DLD1 (cell line): ENCODE results near the gene IFT43.

ENCODE experiments used
- in situ Hi-C: cut with HindIII; loops from 2 replicates; pipeline ENCODE4 v1.10.0; 2017; ENCODE audit warnings: low sequenced_read_pairs

IFT43 gene

DNA sequence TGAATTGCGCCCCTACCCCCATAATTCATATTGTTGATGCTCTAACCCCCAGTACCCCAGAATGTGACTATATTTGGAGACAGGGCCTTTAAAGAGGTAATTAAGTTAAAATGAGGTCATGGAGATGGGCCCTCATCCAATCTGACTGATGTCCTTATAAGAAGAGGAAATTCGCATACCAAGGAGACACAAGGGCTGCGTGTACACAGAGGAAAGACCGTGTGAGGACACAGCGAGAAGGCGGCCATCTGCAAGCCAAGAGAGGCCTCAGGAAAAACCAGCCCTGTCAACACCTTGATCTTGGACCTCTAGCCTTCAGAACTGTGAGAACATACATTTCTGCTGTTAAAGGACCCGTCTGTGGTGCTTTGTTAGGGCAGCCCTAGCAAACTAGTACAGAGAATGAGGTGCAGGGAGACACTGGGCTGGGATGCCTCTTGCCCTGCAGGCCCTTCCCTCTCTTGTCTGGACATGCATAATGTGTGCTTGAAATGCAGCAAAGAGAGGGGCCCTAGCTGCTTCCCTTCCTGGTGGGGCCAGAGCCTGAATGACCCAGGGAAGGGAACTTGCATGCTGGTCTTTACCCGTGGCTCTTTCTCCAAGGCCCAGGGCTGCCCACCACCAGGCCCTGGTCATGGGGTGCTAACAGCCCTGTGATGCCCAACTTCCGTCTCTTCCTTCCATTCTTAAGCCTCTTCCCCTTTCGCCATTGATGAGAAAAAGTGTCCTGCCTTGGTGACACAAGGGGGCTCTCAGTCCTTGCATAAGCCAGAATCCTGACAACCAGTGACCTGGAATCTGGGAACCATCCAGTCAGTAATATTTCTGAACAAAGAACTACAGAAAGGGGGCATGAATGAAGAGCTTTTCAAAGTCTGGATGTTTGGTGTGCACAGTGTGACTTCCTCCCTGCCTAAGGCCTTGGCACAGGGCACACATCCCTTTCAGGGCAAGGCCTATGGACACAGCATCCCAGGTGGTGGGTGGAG lies 116.1 kb downstream of the IFT43 start:
- in situ Hi-C loops, result no loop called here

DNA sequence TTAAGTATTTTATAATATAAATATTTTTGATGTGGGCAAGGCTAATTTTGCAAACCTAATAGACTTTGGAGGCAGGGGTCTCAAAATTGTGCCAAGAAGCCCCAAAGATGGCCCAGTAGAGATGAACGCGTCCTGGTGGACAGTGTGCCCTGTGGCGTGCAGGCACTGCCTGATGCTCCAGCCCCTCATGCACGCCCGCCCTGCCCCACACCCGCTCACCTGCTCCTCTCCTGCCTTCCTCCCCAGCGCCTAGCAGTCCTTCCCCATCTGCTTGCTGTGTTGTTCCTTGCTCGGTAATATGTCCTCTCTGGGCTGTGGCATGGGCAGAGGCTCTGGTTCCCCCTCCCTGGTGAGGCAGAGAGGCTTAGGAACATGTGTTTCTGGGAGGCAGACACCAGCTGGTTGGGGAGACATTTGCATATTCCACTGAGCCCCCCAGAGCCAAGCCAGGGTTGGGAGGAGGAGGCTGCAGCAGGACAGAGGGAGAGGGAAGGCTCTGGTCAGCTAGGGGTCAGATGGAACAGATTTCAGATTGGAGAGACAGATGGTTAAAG lies 119.3 kb downstream of the IFT43 start:
- in situ Hi-C loops, result no loop called here

DNA sequence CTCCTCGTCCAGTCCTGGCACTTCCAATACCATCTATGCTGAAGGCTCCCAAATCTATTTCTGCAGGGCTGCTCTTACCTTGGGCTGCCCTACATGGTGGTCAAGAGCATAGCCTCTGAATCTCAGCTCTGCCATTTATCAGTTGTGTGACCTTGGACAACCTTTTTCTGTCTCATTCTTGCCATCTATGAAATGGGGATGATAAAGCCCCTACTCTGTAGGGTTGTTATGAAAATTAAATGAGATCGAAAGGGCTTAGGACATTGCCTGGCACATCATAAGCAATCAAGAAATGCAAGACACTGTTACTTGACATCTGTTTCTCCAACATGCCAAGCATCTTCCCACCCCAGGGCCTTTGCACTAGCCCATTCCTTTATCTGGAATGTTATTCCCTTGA lies 120.6 kb downstream of the IFT43 start:
- in situ Hi-C loops, result no loop called here

DNA sequence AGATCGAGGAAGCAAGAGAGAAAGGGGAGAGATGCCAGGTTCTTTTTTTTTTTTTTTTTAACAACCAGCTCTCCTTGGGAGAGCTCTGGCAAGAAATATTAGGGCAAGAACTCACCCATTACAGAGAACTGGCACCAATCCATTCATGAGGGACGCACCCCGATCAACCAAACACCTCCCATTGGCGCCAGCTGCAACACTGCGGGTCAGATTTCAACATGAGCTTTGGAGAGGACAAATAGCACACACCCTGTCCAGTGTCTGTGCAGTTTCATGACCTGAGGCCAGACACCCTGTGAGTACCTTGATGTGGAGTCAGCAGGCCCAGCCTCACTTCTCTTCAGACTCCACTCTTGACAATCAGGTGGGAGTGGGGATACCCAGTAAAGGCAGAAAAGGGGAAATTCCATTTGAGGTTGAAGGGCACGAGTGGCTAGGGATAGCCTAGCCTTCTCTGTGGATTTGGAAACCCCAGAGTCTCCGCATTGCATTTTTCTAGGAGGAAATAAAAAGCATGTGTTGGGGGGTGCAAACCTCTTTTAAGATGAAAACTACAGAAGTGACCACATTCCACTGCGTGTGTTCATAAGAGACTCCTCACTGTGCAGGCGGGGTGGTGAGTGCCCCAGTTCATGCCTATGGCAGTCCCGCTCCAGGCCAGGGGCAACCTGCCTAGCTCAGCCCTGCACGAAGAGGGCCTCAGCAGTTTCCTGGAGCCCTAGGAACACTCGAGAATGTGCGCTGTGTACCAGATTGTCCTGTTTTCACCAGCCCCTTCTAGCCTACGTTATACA lies 123.7 kb downstream of the IFT43 start:
- in situ Hi-C loops, result no loop called here

DNA sequence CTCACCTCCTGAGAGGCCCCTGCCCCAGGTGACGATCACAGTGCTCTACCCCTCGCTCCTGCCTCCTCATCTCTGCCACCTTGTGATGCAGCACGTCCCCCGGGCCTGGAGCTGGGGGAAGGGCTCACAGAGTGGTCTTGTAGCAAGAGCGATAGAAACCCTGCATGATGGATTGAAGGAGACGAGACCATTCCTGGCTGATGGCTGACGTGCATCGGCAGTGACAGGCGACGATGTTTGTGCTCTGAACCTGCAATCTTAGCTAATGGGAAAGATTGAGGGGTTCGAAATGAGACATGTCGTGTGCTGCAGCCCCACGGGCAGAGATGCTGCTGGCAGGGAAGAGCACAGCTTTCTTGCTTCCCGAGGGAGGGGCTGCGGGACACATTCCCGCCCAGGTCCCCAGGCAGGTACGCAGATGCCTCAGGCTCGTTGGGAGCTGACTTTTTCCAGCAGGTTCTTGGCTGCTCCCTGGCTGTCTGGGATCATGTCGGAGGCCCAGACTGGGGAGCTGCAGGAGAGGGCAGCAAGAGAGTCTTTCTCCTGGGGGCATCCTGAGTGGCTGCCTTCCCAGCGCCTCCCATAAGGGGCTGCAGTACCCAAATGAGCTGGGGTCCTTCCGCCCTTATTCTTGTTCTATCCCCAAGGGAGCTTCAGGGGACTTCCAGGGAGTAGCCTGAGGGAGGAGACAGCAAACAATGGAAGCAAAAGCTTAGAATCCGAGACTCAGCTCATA lies 127.5 kb downstream of the IFT43 start:
- in situ Hi-C loops, result no loop called here

DNA sequence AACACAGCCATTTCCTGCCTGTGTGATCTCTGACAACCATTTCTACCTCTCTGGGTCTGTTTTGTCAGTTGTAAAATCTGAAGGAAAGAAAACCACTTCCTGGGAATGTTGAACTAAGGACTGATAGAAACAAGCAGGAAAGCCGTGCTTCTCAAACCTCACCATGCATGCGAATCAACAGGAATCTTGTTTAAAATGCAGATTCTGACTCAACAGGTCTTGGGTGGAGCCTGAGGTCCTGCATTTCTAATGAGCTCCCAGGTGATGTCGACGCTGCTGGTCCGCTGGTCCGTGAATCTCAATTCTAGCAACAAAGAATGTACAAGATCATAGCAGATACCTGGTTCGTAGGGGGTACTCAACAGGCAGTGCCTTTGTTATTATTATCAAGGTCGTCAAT lies 128.1 kb downstream of the IFT43 start:
- in situ Hi-C loops, result no loop called here

DNA sequence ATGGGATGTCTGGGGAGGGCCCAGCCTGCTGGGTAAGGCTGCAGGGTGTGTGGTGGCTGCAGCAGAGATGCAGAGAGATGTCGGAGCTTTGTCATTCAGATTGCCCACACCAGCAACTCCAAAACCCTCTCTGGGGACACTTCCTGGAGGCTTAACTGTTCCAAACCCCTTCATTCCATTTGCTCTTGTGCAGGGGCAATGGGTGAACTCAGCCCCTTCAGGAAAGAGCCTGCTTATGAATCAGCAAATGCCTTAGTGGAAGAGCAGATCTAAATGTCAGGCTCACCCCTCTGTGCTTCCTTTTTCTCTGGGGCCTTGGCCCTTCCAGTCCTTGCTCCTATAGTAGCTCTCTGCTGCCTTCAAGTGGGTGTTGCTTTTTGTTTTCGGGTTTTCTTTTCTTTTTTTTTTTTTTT lies 129.5 kb downstream of the IFT43 start:
- in situ Hi-C loops, result no loop called here

DNA sequence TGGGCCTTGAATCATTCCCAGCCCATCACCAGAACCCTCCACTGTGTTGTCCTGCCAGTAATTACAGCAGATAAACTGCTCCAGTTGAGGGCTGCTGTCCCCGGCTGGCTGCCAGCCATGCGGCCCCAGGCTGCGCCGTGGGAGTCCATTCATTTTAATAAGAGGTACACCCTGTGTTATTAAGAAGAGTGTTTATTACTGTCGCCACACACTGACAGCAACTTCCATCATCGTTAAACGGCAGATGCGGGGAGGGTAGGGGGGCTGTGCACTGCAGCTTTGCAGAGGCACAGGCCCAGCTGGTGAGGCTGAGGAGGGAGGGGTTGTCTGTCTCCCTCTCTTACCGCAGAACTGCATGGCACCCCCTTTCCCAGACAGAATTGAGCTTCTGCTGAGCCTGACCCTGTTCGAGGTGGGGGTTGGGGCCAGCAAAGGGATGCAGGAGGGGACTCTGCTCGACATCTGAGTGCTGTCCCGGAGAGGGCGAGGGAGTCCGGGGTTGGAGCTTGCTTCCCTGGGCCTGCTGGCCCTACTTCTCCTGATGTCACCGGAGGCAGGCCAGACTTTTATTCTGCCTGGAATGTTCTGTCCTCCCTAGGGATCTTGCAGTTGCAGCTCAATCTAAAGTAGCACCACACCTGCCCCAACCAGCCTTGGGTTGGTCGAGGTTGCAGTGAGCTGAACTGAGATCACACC lies 132.4 kb downstream of the IFT43 start:
- in situ Hi-C loops, result no loop called here

DNA sequence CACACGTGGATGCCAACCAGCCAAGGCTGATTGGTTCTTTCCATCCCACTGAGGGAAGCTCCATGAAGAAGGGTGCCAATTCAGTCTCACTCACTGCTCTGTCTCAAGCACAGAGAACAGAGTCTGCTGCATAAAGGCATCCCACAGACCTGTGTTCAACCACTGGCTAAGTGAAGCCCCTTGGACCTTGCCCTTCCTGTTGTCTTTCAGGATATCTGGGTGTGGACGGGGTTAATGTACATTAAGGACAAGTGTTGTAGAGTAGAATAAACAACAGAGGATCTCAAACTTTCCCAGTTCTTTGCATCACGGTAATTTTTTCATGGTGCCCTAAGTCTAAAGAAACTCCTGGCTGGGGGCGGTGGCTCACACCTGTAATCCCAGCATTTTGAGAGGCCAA lies 133.0 kb downstream of the IFT43 start:
- in situ Hi-C loops, result no loop called here

DNA sequence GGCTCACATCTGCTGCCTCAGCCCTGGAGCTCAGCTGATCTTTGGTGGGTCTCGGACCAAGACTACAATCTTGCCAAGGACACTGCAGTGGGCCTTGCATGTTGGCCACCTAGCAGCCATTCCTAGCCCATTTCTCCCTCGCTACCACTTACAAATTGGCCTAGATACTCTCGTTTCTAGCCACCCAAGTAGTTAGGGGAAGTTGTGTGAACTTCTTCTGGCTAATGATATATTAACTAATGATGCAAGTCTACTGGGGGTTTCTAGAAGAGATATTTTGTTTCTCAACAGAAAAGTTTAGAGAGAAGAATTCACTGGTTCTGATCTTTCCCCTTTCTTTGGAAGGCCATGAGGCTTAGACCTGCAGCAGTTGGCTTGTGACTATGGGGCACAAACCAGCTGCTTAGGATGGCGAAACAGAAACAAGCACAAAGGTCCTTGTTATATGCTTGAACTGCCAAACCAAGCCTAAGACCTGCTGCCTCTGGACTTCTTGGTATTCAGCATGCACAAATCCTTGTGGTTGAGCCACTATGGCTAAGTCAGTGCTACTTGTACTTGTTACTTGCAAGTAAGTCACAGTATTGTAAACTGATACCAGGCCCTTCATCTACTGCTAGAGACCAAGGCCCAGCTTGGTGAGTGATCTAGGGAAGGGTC lies 135.7 kb downstream of the IFT43 start:
- in situ Hi-C loops, result no loop called here

DNA sequence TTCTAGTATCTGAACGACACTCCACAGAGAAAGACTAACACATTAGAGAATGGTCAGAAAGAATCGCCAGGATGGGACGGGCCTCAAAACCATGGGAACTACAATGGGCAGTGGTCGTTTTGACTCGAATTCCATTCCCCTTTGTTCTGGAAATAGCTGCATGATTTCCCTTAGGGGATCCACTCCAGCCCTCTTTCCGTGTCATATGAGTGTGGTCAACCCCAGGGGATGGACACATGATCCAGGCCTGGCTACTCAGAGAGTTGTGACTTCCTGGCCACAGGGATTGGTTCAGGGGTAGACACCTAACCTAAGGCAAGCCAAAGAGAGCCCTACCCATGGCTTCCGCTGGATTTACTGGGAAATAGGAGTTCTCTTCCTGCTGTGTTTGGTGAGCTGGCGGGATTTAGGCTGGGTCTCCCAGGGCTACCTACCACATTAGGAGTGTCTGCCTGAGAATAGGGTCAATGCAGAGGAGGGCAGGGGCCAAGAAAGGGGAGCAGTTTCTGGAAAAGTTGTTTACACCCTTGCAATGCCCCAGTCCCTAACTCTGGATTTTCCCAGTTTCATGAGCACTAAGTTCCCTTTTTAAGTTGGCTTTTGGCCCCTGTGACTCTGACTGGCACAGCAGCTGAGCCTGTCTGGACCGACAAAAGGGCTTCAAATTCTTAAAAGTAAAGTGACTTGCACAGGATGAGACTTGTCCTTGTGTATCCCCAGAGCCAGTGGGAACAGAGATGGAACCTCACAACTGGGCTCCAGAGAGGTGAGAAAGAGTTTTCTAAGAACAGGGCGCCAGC lies 138.1 kb downstream of the IFT43 start:
- in situ Hi-C loops, result no loop called here

DNA sequence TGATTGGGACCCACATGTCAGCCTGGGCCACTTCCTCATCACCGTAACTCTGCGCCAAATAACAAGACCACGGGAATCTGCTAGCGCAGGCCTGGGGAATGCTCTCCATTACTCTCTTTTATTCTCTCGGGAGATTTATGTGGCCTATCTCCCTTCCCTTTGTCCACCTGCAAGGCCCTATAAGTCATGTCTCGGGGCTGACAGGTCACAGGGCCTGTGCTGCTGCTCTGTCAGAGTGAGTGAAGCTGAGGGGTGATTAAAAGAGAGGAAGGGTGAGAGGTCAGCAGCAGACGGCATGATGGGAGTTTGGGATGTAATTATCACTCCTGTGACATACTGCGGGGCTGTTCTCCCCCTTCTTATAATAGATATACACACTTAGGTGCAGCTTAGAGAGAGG lies 139.9 kb downstream of the IFT43 start:
- in situ Hi-C loops, result no loop called here

DNA sequence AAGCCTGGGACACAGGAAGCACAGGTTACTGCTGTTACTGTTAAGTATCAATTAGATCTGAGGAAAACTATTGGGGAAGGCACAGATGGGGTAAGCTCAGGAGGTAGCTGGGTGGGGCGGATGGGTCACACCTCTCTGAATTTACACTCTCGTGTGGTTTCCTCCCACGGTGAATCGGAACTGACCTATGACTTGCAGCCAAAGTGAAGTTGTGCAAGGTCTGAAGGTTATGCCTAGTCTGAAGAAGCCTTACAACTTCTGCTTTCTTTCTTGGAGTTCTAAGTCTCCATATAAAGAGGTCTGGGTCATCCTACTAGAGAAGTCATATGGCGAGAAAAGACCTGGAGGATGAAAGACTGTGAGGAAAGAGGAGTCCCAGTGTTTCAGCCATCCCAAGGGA lies 140.5 kb downstream of the IFT43 start:
- in situ Hi-C loops, result no loop called here

DNA sequence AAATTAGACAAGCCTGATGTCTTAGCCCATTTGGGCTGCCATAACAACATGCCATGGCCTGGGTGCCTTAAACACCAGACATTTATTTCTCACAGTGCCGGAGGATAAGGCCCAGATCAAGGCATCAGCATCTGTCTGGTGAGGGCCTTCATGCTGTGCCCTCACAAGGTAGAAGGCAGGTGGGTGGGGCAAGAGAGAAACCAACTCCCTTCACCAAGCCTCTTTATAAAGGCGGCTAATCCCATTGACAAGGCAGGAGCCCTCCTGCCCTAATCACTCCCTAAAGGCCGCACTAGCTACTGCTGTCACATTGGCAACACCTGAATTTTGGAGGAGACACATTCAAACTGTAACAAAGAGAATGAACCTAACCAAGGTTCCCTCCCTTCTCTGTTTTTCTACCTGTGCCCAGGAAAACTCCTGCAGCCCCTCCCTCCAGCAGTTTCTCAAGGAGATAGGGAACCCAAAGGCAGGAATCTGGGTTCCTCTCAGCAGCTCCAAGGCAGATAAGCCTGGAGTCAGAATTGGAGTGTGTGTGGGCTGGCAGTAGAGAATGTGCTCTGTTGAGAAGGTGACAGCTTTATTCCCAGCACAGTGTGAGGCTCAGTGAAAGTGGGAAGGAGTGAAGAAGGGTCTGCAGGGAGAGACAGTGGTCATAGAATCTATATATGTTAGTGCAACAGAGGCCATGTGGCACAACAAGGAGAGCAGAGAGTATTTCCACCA lies 144.5 kb downstream of the IFT43 start:
- in situ Hi-C loops, result no loop called here

DNA sequence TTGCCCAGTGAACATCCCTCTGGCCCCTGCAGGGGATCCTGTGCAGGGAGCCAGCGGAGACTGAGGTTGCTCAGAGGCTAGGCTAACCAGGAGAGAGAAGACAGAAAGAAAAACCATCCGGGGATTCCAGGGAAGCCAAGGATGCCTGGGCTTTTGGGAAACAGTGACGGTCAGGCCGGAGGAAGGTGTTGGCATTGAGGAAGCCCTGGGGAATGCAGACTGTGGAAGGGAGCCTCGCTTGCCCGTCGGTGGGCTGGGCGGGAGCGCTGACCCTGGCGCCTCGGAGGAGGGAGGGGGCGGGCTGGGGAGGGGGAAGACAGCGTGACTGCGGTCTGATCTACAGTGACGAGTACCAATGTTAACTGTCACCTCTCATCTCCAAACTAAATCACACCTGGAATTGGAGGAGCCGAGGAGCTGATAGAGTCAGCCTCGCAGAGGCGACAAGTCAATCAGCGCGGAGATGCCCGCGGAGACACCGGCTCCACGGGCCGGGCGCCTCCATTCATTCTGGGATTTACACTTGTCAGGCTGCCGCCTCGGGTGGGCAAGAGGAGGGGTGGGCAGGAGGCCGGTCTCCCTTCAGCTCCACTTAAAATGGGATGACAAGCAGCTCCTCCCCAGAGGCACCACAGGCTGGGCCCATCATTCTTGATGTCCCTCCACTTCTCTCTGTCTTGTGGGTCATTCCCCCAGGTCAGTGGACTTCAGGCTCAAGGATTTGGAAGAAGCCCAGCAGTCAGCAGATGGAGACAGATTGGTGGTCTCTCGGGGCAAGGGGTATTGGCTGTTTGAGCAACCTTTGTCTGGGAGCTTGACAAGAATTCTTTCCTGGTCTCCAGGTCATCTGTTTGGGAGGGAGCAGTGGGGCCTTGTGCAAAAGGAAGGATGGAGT lies 145.8 kb downstream of the IFT43 start:
- in situ Hi-C loops, result no loop called here

DNA sequence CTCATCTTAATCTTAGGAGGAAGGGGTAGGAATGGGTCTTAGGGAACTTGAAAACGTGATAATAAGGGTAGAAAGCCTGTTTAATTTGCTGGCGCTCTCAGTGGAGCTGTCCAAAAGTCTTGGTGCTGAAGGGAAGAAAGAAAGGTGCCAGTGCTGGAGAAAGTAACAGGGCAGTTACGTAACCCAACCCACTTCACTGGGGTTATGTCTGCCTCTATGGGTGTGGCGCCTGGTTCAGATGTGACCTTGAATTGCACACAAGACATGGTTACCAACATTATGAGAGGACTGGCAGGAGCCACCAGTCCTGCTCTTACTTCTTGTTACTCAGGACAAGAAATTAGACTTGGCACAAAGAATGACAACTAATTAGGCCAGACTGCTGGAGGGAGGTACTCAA lies 147.5 kb downstream of the IFT43 start:
- in situ Hi-C loops, result no loop called here
